PC-3 (cell line): ENCODE measurements around the gene SLC24A3.

Experiments used
- CTCF ChIP-seq: fragments of 300-600 bp; sonication (generic); conservative IDR thresholded peaks from 2 replicates; pipeline ENCODE4 v1.5.1; 2017; ENCODE audit warnings: antibody characterized with exemption, low read depth, mild to moderate bottlenecking, low read length
- EZH2 ChIP-seq: fragments of 300-600 bp; sonication (generic); IDR thresholded peaks from one replicate; pipeline ENCODE4 v1.6.1; 2017; ENCODE audit warnings: antibody characterized with exemption, mild to moderate bottlenecking, low read length; ENCODE audit not compliant: unreplicated experiment

- no peak for TF ChIP-seq CTCF
- TF ChIP-seq EZH2, result no peak
Measured at GRCh38 chr20:19737025-19737424, 524.6 kb downstream of the SLC24A3 start.
